Stimulated activated CD8-positive, alpha-beta memory T cell treated with anti-CD3 and anti-CD28 coated beads, Interleukin-7, amount 100 ng/mL, for 48 hours (primary cell): ENCODE results near the gene FAM83D.
A peak's percentile ranks its signal among the peaks of the same experiment; 100 is the strongest.

Experiments used
- DNase-seq, 2 donors: peaks; one replicate each; pipeline ENCODE4 v3.0.0-alpha.2; 2020; ENCODE audit warnings: low read depth in 1 of 2; ENCODE audit errors: extremely low read depth in 1 of 2

The FAM83D gene

GRCh38 chr20:38926142-38926933 is at the start of gene FAM83D:
TSS of gene FAM83D (plus strand) at chr20:38926417. CDS start at chr20:38926443, 26 bp downstream.
- DNase-seq, result peak; percentile 94 to 96

- DNase-seq, result no peak
These were observed 48.7 kb upstream of the FAM83D start for GRCh38 chr20:38877483-38877882.

GRCh38 chr20:38878866-38879265 is 47.4 kb upstream of the FAM83D start:
- no peak for DNase-seq

- DNase-seq, result no peak
These were observed 45.1 kb upstream of the FAM83D start for GRCh38 chr20:38880952-38881735.

GRCh38 chr20:38881806-38882440 is 44.3 kb upstream of the FAM83D start:
- DNase-seq, result no peak

- no peak for DNase-seq
These were observed 43.6 kb upstream of the FAM83D start for GRCh38 chr20:38882600-38882999.

GRCh38 chr20:38883081-38883980 is 42.9 kb upstream of the FAM83D start:
- DNase-seq, result no peak

GRCh38 chr20:38883981-38884733 is 42.1 kb upstream of the FAM83D start:
- no peak for DNase-seq

GRCh38 chr20:38885357-38885756 is 40.9 kb upstream of the FAM83D start:
- no peak for DNase-seq

- DNase-seq, result no peak
These were observed 38.0 kb upstream of the FAM83D start for GRCh38 chr20:38888059-38888831.

GRCh38 chr20:38889050-38889449 is 37.2 kb upstream of the FAM83D start:
- DNase-seq, result no peak

- DNase-seq, result no peak
These were observed 36.3 kb upstream of the FAM83D start for GRCh38 chr20:38889792-38890496.

GRCh38 chr20:38890497-38890818 is 35.8 kb upstream of the FAM83D start:
- DNase-seq, result no peak

- no peak for DNase-seq
These were observed 33.9 kb upstream of the FAM83D start for GRCh38 chr20:38892091-38892981.

GRCh38 chr20:38893056-38893564 is 33.1 kb upstream of the FAM83D start:
- DNase-seq, result no peak

- DNase-seq, result peak; percentile 58 to 62
These were observed 32.6 kb upstream of the FAM83D start for GRCh38 chr20:38893565-38894090.
